HFFc6 (cell line): ENCODE measurements around the gene BPTF. TPM values are rescaled to one million over a fixed set of nuclear protein-coding genes. Genes with fewer than 3 reads are reported as not detected.

ENCODE experiments used
- DNase-seq: peaks from one replicate; pipeline ENCODE4 v3.0.0-alpha.2; 2018
- H3K27ac Mint-ChIP-seq: 2 replicates; pipeline ENCODE4 v1.8.0; 2020; ENCODE audit warnings: mild to moderate bottlenecking, mixed read lengths
- H3K27me3 Mint-ChIP-seq: 2 replicates; pipeline ENCODE4 v1.8.0; 2021; ENCODE audit warnings: mild to moderate bottlenecking, moderate library complexity, mixed read lengths; ENCODE audit not compliant: insufficient read depth
- H3K36me3 Mint-ChIP-seq: 2 replicates; pipeline ENCODE4 v1.8.0; 2021; ENCODE audit warnings: low read depth, mixed read lengths
- H3K4me1 Mint-ChIP-seq: 2 replicates; pipeline ENCODE4 v1.8.0; 2020; ENCODE audit warnings: low read depth, mixed read lengths
- H3K4me3 Mint-ChIP-seq: 2 replicates; pipeline ENCODE4 v1.8.0; 2020; ENCODE audit warnings: mild to moderate bottlenecking, moderate library complexity, mixed read lengths
- H3K9me3 Mint-ChIP-seq: 2 replicates; pipeline ENCODE4 v1.8.0; 2020; ENCODE audit warnings: mild to moderate bottlenecking, mixed read lengths
- total RNA-seq, 6 experiments: library from RNA; stranded (reverse); fragmentation: NEBNext Ultra II Directional; extraction: Animal tissue kit (Norgen Biotek cat#: 25700); gene quantifications; 2 replicates in 1 of 6; 3 replicates in 5 of 6; pipeline ENCODE4 v1.2.3, GENCODE V29; 2021
- TF ChIP-seq, protein P1 (sequence below): fragments of 200-600 bp; sonication (generic); IDR thresholded peaks from 2 replicates; pipeline ENCODE4 v1.5.0; 2021; ENCODE audit warnings: antibody characterized with exemption, mild to moderate bottlenecking

Gene BPTF
- total RNA-seq, 6 experiments from 2014 or later = 55.4 to 60.3 (median 56.9) TPM

DNA sequence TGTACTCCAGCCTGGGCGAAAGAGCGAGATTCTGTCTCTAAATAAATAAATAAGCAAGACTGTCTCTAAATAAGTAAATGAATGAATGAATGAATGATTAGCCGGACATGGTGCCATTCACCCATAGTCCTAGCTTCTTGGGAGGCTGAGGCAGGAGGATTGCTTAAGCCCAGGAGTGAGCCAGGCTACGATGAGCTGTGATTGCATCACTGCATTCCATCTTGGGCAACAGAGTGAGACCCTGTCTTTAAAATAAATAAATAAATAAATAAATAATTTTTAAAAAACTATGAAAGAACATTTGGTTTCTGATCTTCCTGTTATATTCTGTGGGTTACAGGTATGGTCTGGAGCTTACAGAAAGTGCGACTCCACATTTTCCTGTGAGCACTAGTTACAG lies 105.9 kb downstream of the BPTF start:
- H3K4me3 Mint-ChIP-seq = no peak overlapping the region
- H3K27ac Mint-ChIP-seq = no peak overlapping the region
- DNase-seq = no peak
- no peaks in the 10 kb centered on the region for H3K9me3 Mint-ChIP-seq
- TF ChIP-seq, protein P1, sequence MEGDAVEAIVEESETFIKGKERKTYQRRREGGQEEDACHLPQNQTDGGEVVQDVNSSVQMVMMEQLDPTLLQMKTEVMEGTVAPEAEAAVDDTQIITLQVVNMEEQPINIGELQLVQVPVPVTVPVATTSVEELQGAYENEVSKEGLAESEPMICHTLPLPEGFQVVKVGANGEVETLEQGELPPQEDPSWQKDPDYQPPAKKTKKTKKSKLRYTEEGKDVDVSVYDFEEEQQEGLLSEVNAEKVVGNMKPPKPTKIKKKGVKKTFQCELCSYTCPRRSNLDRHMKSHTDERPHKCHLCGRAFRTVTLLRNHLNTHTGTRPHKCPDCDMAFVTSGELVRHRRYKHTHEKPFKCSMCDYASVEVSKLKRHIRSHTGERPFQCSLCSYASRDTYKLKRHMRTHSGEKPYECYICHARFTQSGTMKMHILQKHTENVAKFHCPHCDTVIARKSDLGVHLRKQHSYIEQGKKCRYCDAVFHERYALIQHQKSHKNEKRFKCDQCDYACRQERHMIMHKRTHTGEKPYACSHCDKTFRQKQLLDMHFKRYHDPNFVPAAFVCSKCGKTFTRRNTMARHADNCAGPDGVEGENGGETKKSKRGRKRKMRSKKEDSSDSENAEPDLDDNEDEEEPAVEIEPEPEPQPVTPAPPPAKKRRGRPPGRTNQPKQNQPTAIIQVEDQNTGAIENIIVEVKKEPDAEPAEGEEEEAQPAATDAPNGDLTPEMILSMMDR = no peak
- no peaks in the 10 kb centered on the region for H3K4me1 Mint-ChIP-seq
- H3K27me3 Mint-ChIP-seq = no peaks in the 10 kb centered on the region; the same call in 1 of the 2 replicates
- H3K36me3 Mint-ChIP-seq = peaks cover 22% of the 10 kb centered on the region

DNA sequence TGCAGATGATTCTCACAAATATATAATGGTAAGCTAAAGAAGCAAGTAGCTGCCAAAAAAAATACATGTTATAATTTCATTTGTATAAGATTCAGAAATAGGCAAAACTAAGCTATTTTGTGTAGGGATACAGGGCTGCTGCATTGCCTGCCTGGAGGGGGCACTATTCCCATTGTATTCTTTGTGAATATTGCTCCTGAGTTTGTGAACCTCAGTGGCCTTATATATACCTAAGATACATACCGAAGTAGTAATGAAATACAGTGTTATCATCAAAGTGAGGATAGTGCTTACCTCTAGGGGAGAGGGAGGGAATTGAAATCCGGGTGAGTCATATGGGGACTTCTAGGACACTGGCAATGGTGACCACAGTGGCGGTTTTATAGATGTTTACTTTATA lies 117.5 kb downstream of the BPTF start:
- Mint-ChIP-seq H3K36me3 (peaks cover 32% of the 10 kb centered on the region), H3K27ac (no peak overlapping the region), H3K4me3 (no peak overlapping the region), H3K9me3 (no peaks in the 10 kb centered on the region), H3K4me1 (no peaks in the 10 kb centered on the region), H3K27me3 (no peaks in the 10 kb centered on the region; the same call in 1 of the 2 replicates)
- DNase-seq = no peak
- TF ChIP-seq, protein P1 = peak; percentile 75

DNA sequence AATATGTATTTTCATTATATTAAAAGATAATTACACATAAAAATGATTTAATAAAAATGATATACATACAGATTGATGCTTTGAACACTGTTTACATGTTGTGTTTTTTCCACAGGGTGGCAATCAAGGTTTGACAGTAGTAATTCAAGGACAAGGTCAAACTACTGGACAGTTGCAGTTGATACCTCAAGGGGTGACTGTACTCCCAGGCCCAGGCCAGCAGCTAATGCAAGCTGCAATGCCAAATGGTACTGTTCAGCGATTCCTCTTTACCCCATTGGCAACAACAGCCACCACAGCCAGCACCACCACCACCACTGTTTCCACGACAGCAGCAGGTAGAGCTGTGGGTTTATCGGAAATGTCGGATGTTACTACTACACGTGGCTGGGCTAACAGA lies 118.7 kb downstream of the BPTF start:
- Mint-ChIP-seq H3K36me3 (peaks cover 41% of the 10 kb centered on the region), H3K27ac (no peak overlapping the region), H3K27me3 (no peaks in the 10 kb centered on the region; the same call in 1 of the 2 replicates), H3K4me1 (no peaks in the 10 kb centered on the region), H3K4me3 (no peak overlapping the region), H3K9me3 (no peaks in the 10 kb centered on the region)
- TF ChIP-seq, protein P1 = no peak
- DNase-seq = no peak

DNA sequence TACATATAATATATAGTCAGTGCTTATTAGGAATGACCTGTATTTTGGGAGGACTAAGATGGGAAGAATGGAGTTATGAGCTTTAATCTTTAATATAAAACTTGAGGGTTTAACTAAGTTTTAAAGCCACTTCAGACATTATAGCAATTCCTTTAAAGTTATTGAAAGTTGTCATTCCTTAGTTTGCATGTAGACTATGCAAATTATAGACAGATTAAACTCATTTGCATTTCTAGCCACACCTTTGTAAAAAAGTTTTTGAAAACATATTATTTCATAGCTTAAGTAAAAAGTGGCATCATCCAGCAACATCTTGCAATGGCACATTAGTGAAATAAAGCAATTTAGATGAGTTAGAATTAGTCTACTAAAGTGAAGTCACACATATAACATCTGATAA lies 121.2 kb downstream of the BPTF start:
- Mint-ChIP-seq H3K27me3 (no peaks in the 10 kb centered on the region; the same call in 1 of the 2 replicates), H3K9me3 (no peaks in the 10 kb centered on the region), H3K27ac (no peak overlapping the region), H3K4me3 (no peak overlapping the region), H3K36me3 (peaks cover 36% of the 10 kb centered on the region), H3K4me1 (no peaks in the 10 kb centered on the region)
- TF ChIP-seq, protein P1 = no peak
- no peak for DNase-seq

DNA sequence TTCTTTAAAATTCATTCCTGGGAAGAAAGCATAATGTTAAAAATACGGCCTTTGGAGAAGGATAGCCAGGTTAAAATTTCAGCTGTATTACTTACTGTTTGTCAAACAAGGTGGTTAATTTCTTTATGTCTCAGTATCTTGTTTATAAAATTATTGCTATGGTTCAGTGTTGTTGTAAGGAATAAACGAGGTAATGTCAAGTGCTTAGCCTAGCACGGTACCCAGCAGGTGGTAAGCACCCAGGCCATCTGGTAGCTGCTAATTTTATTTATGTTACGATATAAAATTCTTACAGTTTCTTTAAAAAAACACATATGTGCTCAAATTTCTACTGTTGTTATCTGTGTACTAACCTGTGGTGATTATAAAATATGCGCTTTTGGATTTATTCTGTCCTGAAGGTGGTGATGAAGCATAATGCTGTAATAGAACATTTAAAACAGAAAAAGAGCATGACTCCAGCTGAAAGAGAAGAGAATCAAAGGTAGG lies 122.1 kb downstream of the BPTF start:
- Mint-ChIP-seq H3K27me3 (no peaks in the 10 kb centered on the region; the same call in 1 of the 2 replicates), H3K4me3 (no peak overlapping the region)

More for the DNA sequence above, 122.1 kb downstream of the BPTF start:
- peaks cover 31% of the 10 kb centered on the region for H3K36me3 Mint-ChIP-seq
- H3K9me3 Mint-ChIP-seq = no peaks in the 10 kb centered on the region
- DNase-seq = no peak
- no peak overlapping the region for H3K27ac Mint-ChIP-seq
- H3K4me1 Mint-ChIP-seq = no peaks in the 10 kb centered on the region
- TF ChIP-seq, protein P1 = no peak
